WTC11 (cell line): Measurements from ENCODE around the gene C13orf46.

Experiments
- CREB1 ChIP-seq: sonication (generic); formaldehyde crosslinking; IDR thresholded peaks from 2 replicates; pipeline ENCODE4 v1.8.0; 2023; ENCODE audit warnings: mild to moderate bottlenecking, missing genetic modification reagents
- FOXP1 ChIP-seq: sonication (generic); formaldehyde crosslinking; IDR thresholded peaks from 2 replicates; pipeline ENCODE4 v1.8.0; 2022; ENCODE audit warnings: missing genetic modification reagents, mild to moderate bottlenecking, moderate library complexity, borderline replicate concordance
- GABPB1 ChIP-seq: sonication (generic); formaldehyde crosslinking; IDR thresholded peaks from 2 replicates; pipeline ENCODE4 v1.8.1; 2023; ENCODE audit warnings: mild to moderate bottlenecking, missing genetic modification reagents
- NR2C2 ChIP-seq: sonication (generic); formaldehyde crosslinking; IDR thresholded peaks from 2 replicates; pipeline ENCODE4 v1.8.0; 2022; ENCODE audit warnings: mild to moderate bottlenecking, missing genetic modification reagents
- SMAD3 ChIP-seq: sonication (generic); formaldehyde crosslinking; IDR thresholded peaks from 2 replicates; pipeline ENCODE4 v1.8.0; 2022; ENCODE audit warnings: missing genetic modification reagents, mild to moderate bottlenecking, borderline replicate concordance
- ZNF219 ChIP-seq: sonication (generic); formaldehyde crosslinking; IDR thresholded peaks from 2 replicates; pipeline ENCODE4 v1.8.0; 2023; ENCODE audit warnings: missing genetic modification reagents, mild to moderate bottlenecking, borderline replicate concordance
- TF ChIP-seq, protein P1 (sequence below): fragments of 200-600 bp; IDR thresholded peaks from 2 replicates; pipeline ENCODE4 v1.8.0; 2022; ENCODE audit warnings: antibody characterized with exemption
- TF ChIP-seq, protein P2 (sequence below): sonication (generic); formaldehyde crosslinking; IDR thresholded peaks from 2 replicates; pipeline ENCODE4 v1.8.1; 2023; ENCODE audit warnings: mild to moderate bottlenecking, missing genetic modification reagents, borderline replicate concordance

DNA sequence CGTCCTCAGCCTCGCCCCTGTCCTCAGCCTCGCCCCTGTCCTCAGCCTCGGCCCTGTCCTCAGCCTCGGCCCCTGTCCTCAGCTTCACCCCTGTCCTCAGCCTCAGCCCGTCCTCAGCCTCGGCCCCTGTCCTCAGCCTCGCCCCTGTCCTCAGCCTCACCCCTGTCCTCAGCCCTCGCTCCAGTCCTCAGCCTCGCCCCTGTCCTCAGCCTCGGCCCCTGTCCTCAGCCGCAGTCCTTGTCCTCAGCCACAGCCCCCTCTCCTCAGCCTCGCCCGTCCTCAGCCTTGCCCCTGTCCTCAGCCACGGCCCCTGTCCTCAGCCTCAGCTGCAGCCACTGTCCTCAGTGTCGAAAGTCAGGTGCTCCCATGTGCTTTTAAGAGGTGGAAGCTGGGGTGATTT lies 10.5 kb downstream of the C13orf46 start:
- no peak for TF ChIP-seq FOXP1
- TF ChIP-seq, protein P1, sequence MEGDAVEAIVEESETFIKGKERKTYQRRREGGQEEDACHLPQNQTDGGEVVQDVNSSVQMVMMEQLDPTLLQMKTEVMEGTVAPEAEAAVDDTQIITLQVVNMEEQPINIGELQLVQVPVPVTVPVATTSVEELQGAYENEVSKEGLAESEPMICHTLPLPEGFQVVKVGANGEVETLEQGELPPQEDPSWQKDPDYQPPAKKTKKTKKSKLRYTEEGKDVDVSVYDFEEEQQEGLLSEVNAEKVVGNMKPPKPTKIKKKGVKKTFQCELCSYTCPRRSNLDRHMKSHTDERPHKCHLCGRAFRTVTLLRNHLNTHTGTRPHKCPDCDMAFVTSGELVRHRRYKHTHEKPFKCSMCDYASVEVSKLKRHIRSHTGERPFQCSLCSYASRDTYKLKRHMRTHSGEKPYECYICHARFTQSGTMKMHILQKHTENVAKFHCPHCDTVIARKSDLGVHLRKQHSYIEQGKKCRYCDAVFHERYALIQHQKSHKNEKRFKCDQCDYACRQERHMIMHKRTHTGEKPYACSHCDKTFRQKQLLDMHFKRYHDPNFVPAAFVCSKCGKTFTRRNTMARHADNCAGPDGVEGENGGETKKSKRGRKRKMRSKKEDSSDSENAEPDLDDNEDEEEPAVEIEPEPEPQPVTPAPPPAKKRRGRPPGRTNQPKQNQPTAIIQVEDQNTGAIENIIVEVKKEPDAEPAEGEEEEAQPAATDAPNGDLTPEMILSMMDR, result no peak
- TF ChIP-seq, protein P2, sequence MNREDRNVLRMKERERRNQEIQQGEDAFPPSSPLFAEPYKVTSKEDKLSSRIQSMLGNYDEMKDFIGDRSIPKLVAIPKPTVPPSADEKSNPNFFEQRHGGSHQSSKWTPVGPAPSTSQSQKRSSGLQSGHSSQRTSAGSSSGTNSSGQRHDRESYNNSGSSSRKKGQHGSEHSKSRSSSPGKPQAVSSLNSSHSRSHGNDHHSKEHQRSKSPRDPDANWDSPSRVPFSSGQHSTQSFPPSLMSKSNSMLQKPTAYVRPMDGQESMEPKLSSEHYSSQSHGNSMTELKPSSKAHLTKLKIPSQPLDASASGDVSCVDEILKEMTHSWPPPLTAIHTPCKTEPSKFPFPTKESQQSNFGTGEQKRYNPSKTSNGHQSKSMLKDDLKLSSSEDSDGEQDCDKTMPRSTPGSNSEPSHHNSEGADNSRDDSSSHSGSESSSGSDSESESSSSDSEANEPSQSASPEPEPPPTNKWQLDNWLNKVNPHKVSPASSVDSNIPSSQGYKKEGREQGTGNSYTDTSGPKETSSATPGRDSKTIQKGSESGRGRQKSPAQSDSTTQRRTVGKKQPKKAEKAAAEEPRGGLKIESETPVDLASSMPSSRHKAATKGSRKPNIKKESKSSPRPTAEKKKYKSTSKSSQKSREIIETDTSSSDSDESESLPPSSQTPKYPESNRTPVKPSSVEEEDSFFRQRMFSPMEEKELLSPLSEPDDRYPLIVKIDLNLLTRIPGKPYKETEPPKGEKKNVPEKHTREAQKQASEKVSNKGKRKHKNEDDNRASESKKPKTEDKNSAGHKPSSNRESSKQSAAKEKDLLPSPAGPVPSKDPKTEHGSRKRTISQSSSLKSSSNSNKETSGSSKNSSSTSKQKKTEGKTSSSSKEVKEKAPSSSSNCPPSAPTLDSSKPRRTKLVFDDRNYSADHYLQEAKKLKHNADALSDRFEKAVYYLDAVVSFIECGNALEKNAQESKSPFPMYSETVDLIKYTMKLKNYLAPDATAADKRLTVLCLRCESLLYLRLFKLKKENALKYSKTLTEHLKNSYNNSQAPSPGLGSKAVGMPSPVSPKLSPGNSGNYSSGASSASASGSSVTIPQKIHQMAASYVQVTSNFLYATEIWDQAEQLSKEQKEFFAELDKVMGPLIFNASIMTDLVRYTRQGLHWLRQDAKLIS, result no peak
- no peak for TF ChIP-seq ZNF219 (CRISPR knock-in tag)
- no peak for TF ChIP-seq SMAD3 (CRISPR knock-in tag)
- no peak for TF ChIP-seq CREB1 (CRISPR knock-in tag)
- TF ChIP-seq GABPB1 (CRISPR knock-in tag), result no peak
- no peak for TF ChIP-seq NR2C2 (CRISPR knock-in tag)
